Activated CD4-positive, alpha-beta T cell treated with anti-CD3 and anti-CD28 coated beads for 48 hours (primary cell): Measurements from ENCODE around the gene FCHO2.

ENCODE experiments used
- DNase-seq: peaks from one replicate; pipeline ENCODE4 v3.0.0-alpha.2; 2020

The FCHO2 gene

GRCh38 chr5:73139485-73139884 lies 183.6 kb downstream of the FCHO2 start:
- DNase-seq = no peak
